Keratinocyte (primary cell): ENCODE data around the gene IQCE. TPM values are rescaled to one million over a fixed set of nuclear protein-coding genes. Genes with fewer than 3 reads are reported as not detected.
"Not testable (repeated sequence)": the region's sequence is repeated elsewhere in the genome, so short reads cannot be mapped to it uniquely, and the experiment has no call there.

Experiments used
- DNase-seq: peaks from one replicate; pipeline ENCODE4 v3.0.0-alpha.2; 2011; ENCODE audit warnings: low read depth, missing footprints, low spot score
- FAIRE-seq: peaks from 2 replicates; lab custom pipeline; 2011; peaks lifted over from hg19 to GRCh38; lab: Jason Lieb, UNC
- H2AFZ ChIP-seq: 2 replicates; pipeline ENCODE4 v1.6.0; 2012; ENCODE audit warnings: low read length, control low read depth, inconsistent platforms; ENCODE audit not compliant: control insufficient read depth
- H3K27ac ChIP-seq: 2 replicates; pipeline ENCODE4 v1.5.1; 2011; ENCODE audit warnings: low read length; ENCODE audit not compliant: control insufficient read depth, insufficient read depth
- H3K27me3 ChIP-seq: 3 replicates; pipeline ENCODE4 v1.6.0; 2011; ENCODE audit warnings: low read length; ENCODE audit not compliant: control insufficient read depth, insufficient read depth; ENCODE audit errors: extremely low read depth
- H3K36me3 ChIP-seq, 2 experiments: 2 replicates in 1 of 2; 3 replicates in 1 of 2; pipeline ENCODE4 v1.5.1; 2011; ENCODE audit warnings: low read length in 2 of 2, mild to moderate bottlenecking in 1 of 2; ENCODE audit not compliant: control insufficient read depth in 2 of 2, insufficient read depth in 2 of 2; ENCODE audit errors: extremely low read depth in 1 of 2
- H3K4me1 ChIP-seq: 3 replicates; pipeline ENCODE4 v1.5.1; 2011; ENCODE audit warnings: low read length; ENCODE audit not compliant: control insufficient read depth, insufficient read depth; ENCODE audit errors: extremely low read depth
- H3K4me2 ChIP-seq: 3 replicates; pipeline ENCODE4 v1.6.0; 2011; ENCODE audit warnings: low read depth, low read length; ENCODE audit not compliant: control insufficient read depth, insufficient read depth; ENCODE audit errors: extremely low read depth
- H3K4me3 ChIP-seq, 3 experiments: fragments of 200-600 bp in 1 of 3; sonication (generic) in 1 of 3; 2 replicates in 2 of 3; 3 replicates in 1 of 3; pipeline ENCODE4 v1.5.1; 2011 to 2016; ENCODE audit warnings: low read length in 3 of 3, mild to moderate bottlenecking in 3 of 3, control low read depth in 2 of 3, inconsistent platforms in 1 of 3, low read depth in 1 of 3, mixed read lengths in 1 of 3, mixed run types in 1 of 3, moderate library complexity in 1 of 3; ENCODE audit not compliant: control insufficient read depth in 2 of 3, insufficient read depth in 2 of 3; ENCODE audit errors: extremely low read depth in 1 of 3
- H3K79me2 ChIP-seq: 2 replicates; pipeline ENCODE4 v1.6.0; 2012; ENCODE audit warnings: low read length; ENCODE audit not compliant: control insufficient read depth, insufficient read depth
- H3K9ac ChIP-seq: 3 replicates; pipeline ENCODE4 v1.6.0; 2011; ENCODE audit warnings: low read length; ENCODE audit not compliant: control insufficient read depth, insufficient read depth; ENCODE audit errors: extremely low read depth
- H3K9me1 ChIP-seq: 3 replicates; pipeline ENCODE4 v1.6.0; 2011; ENCODE audit warnings: low read length; ENCODE audit not compliant: control insufficient read depth, insufficient read depth; ENCODE audit errors: extremely low read depth
- H3K9me3 ChIP-seq: 2 replicates; pipeline ENCODE4 v1.5.1; 2012; ENCODE audit warnings: low read depth, low read length; ENCODE audit not compliant: control insufficient read depth
- H4K20me1 ChIP-seq: 3 replicates; pipeline ENCODE4 v1.6.0; 2011; ENCODE audit warnings: low read length; ENCODE audit not compliant: control insufficient read depth, insufficient read depth; ENCODE audit errors: extremely low read depth
- CTCF ChIP-seq, 3 experiments: IDR thresholded peaks in 1 of 3; conservative IDR thresholded peaks in 1 of 3; optimal IDR thresholded peaks in 1 of 3; 2 replicates in 2 of 3; 3 replicates in 1 of 3; pipeline versions ENCODE3 to v1.5.1; 2011; ENCODE audit warnings: low read length in 3 of 3, mild to moderate bottlenecking in 3 of 3, moderate library complexity in 2 of 3, control low read depth in 1 of 3, inconsistent platforms in 1 of 3; ENCODE audit not compliant: insufficient read depth in 2 of 3; ENCODE audit errors: extremely low read depth in 1 of 3
- EZH2 ChIP-seq: IDR thresholded peaks from one replicate; pipeline ENCODE4 v1.6.1; 2012; ENCODE audit warnings: inconsistent platforms, mild to moderate bottlenecking, low read length, moderate library complexity
- dilution Hi-C: fragments of 300-500 bp; cut with MboI; formaldehyde crosslinking; loops from one replicate; pipeline ENCODE4 v1.7.0; 2020; ENCODE audit warnings: low sequenced_read_pairs; ENCODE audit not compliant: extremely low pct_ligation_motif_present
- polyA plus RNA-seq, 5 experiments: library from polyadenylated mRNA; depleted of rRNA in 3 of 5; stranded (reverse) in 3 of 5; stranded (forward) in 1 of 5; unstranded in 1 of 5; fragments of >200 nt; gene quantifications; 1 replicate in 1 of 5; 2 replicates in 3 of 5; 3 replicates in 1 of 5; pipeline versions ENCODE4 v1.2.1 to v1.2.3, GENCODE V29; 2011 to 2012; ENCODE audit warnings: missing spikeins in 2 of 5, low read depth in 1 of 5, low replicate concordance in 1 of 5

Gene IQCE
- polyA plus RNA-seq, 1 donor (not counting 4 experiments of a cell fraction or from before 2014, with no cell fraction given), result 5.2 TPM

DNA sequence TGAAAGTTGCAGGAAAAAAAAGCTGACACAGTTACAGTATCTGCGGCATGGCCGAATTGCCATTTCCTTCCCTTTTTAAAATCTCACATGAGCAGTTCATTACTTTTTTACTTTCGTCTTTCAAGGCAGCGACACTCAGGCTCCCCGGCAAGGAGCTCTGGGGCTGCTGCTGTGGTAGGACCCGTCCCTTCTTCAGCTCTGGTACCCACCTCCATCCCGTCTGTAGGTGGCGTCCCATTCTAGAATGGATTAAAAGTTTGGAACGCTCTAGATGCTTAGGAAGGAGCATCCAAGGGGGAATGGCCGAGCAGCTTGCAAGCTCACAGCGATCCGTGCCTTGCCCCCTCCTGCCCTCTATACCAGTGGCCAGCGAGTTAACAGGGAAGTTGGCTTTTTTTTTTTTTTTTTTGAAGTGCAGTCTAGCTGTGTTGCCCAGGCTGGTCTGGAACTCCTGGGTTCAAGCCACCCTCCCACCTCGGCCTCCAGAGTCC is 50.2 kb downstream of the IQCE start:
- no peak for FAIRE-seq
- H2AFZ ChIP-seq, result no peak overlapping the region
- DNase-seq, result no peak

DNA sequence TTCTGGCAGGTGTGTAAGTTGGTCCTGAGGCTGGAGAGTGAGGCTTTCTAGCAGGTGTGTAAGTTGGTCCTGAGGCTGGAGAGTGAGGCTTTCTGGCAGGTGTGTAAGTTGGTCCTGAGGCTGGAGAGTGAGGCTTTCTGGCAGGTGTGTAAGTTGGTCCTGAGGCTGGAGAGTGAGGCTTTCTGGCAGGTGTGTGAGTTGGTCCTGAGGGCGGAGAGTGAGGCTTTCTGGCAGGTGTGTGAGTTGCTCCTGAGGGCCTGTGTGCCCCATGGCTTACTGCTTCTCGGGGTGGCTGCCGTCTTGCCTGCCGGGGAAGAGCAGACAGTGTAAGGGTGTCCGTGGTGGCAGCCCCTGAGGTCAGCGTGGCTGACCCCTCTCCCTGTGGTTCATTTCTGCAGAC is 50.9 kb downstream of the IQCE start:
- H3K9me1 ChIP-seq, DNase-seq, H4K20me1 ChIP-seq, H3K9me3 ChIP-seq, H3K27me3 ChIP-seq, FAIRE-seq, H2AFZ ChIP-seq, dilution Hi-C loops, H3K4me1 ChIP-seq, H3K79me2 ChIP-seq, H3K27ac ChIP-seq, H3K36me3 ChIP-seq, H3K4me2 ChIP-seq, H3K4me3 ChIP-seq, H3K9ac ChIP-seq: not testable (repeated sequence)

More for the DNA sequence above, 50.2 kb downstream of the IQCE start:
- H3K9me3 ChIP-seq, result no peaks in the 10 kb centered on the region
- no peak overlapping the region for H3K27ac ChIP-seq
- H3K4me3 ChIP-seq, result no peak overlapping the region
- H3K9me1 ChIP-seq, result no peaks in the 10 kb centered on the region
- no peak overlapping the region for H3K9ac ChIP-seq
- no peaks in the 10 kb centered on the region for H4K20me1 ChIP-seq
- H3K27me3 ChIP-seq, result peaks cover 3% of the 10 kb centered on the region
- no peak overlapping the region for H3K4me2 ChIP-seq
- dilution Hi-C loops, result no loop called here
- no peaks in the 10 kb centered on the region for H3K79me2 ChIP-seq
- H3K36me3 ChIP-seq, result peaks cover 0 to 6% of the 10 kb centered on the region in 2 experiments
- peak in 1 of 3 experiments; percentile 47 for TF ChIP-seq CTCF (optimal IDR thresholded peaks at IDR 0.05 in 1 of 3, IDR thresholded peaks at IDR 0.05 in 1 of 3, conservative IDR thresholded peaks at IDR 0.05 in 1 of 3; ENCODE audit: extremely low read depth in 1 of 3, insufficient read depth in 2 of 3, low read length in 3 of 3)
- TF ChIP-seq EZH2, result no peak
- no peaks in the 10 kb centered on the region for H3K4me1 ChIP-seq

DNA sequence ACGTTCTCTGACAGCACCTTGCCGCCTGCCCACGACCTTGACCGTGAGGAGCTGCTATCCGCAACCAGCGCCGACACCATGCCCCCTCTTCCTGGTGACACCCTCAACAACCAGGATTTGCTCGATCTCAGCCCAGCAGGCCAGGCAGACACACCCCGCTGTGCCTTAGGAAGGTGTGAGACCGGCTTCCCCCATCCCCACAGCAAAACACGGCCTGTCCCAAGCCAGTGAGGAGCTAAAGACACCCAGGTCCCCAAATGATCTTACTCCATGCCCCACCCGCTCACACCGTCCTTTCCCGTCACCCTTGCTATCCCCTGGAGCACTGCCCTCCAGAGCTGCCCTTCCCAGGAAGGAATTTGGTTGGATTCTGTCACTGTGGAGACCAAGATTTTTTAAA is 51.7 kb downstream of the IQCE start:
- Histone ChIP-seq H2AFZ (no peak overlapping the region), H3K9me3 (no peaks in the 10 kb centered on the region), H3K79me2 (no peaks in the 10 kb centered on the region), H3K36me3 (peaks cover 0 to 4% of the 10 kb centered on the region in 2 experiments), H3K27ac (no peak overlapping the region), H3K9me1 (no peaks in the 10 kb centered on the region), H3K9ac (no peak overlapping the region), H3K4me1 (no peaks in the 10 kb centered on the region), H3K4me3 (no peak overlapping the region), H3K27me3 (peaks cover 11% of the 10 kb centered on the region), H4K20me1 (no peaks in the 10 kb centered on the region), H3K4me2 (no peak overlapping the region)
- dilution Hi-C loops, result no loop called here
- no peak for DNase-seq
- TF ChIP-seq EZH2, result no peak
- TF ChIP-seq CTCF (optimal IDR thresholded peaks at IDR 0.05 in 1 of 3, IDR thresholded peaks at IDR 0.05 in 1 of 3, conservative IDR thresholded peaks at IDR 0.05 in 1 of 3; ENCODE audit: extremely low read depth in 1 of 3, insufficient read depth in 2 of 3, low read length in 3 of 3), result no peak
- FAIRE-seq, result no peak
